Mucosa of rectum (tissue), 2 donors: ENCODE data around the gene LMTK2.

Experiments used
- H3K27ac ChIP-seq, 2 donors: one replicate each; pipeline ENCODE4 v1.7.0; 2013; ENCODE audit warnings: inconsistent platforms in 2 of 2, low read depth in 2 of 2, low read length in 2 of 2
- H3K27me3 ChIP-seq, 2 donors: one replicate each; pipeline ENCODE4 v1.7.0; 2013; ENCODE audit warnings: low read length in 2 of 2; ENCODE audit not compliant: control insufficient read depth in 2 of 2, insufficient read depth in 2 of 2
- H3K36me3 ChIP-seq, 2 donors: one replicate each; pipeline ENCODE4 v1.7.0; 2013; ENCODE audit warnings: low read length in 2 of 2; ENCODE audit not compliant: control insufficient read depth in 2 of 2, insufficient read depth in 2 of 2
- H3K4me1 ChIP-seq, 2 donors: one replicate each; pipeline ENCODE4 v1.7.0; 2013; ENCODE audit warnings: low read length in 2 of 2, mild to moderate bottlenecking in 1 of 2; ENCODE audit not compliant: control insufficient read depth in 2 of 2, insufficient read depth in 2 of 2
- H3K4me3 ChIP-seq, 2 donors: one replicate each; pipeline ENCODE4 v1.7.0; 2013; ENCODE audit warnings: low read length in 2 of 2
- H3K9ac ChIP-seq, 2 donors: one replicate each; pipeline ENCODE4 v1.7.0; 2013; ENCODE audit warnings: low read length in 2 of 2, low read depth in 1 of 2, mild to moderate bottlenecking in 1 of 2
- H3K9me3 ChIP-seq, 2 donors: one replicate each; pipeline ENCODE4 v1.7.0; 2013; ENCODE audit warnings: low read length in 2 of 2; ENCODE audit not compliant: control insufficient read depth in 2 of 2
- donor health status: healthy.
- donor health status: Normal muscosa, but diverticular disease.

The LMTK2 gene

DNA sequence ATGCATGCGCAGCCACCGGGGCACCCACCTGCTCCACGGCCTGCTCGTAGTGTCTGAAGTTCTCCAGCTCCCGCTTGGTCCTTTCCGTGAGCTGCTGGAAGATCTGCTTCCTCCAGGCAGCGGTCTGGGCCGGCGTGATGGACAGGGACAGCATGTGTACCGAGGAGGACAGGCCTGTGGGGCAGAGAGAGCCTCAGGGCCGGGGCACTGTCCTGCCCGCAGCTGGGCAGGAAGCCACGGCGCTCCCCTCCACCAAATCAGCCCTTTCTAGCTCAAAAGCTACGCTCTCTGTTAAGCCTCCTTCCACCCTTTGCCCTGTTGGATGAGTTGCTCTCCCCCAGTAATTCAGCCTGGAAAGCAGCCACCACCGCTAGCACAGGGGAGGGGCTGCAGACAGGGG is 126.1 kb downstream of the LMTK2 start:
- H3K4me1 ChIP-seq = no peaks in the 10 kb centered on the region
- no peaks in the 10 kb centered on the region for H3K9me3 ChIP-seq
- no peak overlapping the region for H3K27ac ChIP-seq
- no peak overlapping the region for H3K4me3 ChIP-seq
- H3K36me3 ChIP-seq = peaks cover 12 to 19% of the 10 kb centered on the region in 2 donors
- no peaks in the 10 kb centered on the region for H3K27me3 ChIP-seq
- H3K9ac ChIP-seq = no peak overlapping the region

DNA sequence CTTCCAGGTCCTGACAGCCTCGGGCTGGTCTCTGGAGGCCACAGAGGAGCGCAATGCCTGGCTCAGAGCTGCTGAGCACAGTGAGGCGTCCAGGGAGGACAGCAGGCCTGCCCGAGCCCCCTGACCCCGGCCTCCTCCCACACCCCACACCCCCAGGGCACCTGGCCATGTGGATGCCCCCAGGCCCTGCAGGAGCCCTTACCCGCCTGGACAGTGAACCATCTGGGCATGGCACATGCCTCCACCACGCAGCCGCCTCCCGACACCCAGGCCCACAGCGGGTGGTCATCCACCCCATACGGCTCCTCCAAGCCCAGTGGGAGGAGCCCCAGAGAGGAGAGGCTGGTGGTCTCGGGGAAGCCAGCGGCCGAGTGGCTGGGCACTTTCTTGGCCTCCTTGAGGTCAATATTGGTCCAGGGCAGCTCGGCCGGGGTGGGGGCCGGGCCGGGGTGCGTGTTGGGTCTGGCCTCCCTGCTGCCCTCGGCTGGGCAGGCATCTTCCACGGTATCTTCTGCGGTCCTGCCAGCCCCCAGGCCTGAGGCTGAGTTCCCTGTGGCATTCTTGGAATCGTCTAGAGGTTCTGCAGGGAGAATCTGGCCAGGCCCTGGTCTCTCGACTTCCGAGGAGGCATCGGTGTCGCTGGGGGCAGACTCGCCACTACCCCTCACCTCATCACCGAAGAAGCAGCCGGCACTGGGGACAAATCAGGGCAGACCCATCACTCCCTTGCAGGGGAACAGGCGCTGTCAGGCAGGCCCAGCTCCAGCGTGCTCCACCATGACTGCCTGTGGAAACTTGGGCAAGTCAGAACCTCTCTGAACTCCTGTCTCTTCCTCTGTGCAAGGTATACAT is 126.8 kb downstream of the LMTK2 start:
- Histone ChIP-seq H3K4me3 (no peak overlapping the region), H3K27ac (no peak overlapping the region), H3K9ac (no peak overlapping the region)

GRCh38 chr7:98234429-98235147 is 127.9 kb downstream of the LMTK2 start:
- Histone ChIP-seq H3K4me3 (no peak overlapping the region), H3K36me3 (peaks cover 9 to 21% of the 10 kb centered on the region in 2 donors), H3K27me3 (no peaks in the 10 kb centered on the region), H3K9ac (no peak overlapping the region), H3K27ac (no peak overlapping the region), H3K4me1 (no peaks in the 10 kb centered on the region), H3K9me3 (no peaks in the 10 kb centered on the region)

More for the DNA sequence above, 126.8 kb downstream of the LMTK2 start:
- no peaks in the 10 kb centered on the region for H3K9me3 ChIP-seq
- H3K4me1 ChIP-seq = no peaks in the 10 kb centered on the region
- no peaks in the 10 kb centered on the region for H3K27me3 ChIP-seq
- H3K36me3 ChIP-seq = peaks cover 12 to 14% of the 10 kb centered on the region in 2 donors

DNA sequence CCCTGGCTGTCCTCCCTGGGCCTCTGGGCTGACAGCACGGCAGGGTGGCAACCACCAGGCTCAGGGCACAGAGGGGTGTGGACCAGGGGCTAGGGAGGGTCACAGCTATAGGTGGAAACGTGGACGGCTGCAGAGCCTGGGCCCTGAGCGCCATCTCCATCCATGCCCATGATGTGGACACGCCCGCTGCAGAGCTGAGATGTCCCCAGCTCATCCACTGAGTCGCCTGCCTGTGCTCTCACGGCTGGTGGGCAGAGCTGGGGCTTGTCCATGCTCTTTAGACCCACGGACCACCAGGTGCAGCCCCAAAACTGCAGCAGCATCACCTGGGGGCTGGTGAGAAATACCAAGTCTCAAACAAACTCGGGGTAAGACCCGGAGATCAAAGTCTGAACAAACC is 129.2 kb downstream of the LMTK2 start:
- H3K4me1 ChIP-seq = no peaks in the 10 kb centered on the region
- no peak overlapping the region for H3K4me3 ChIP-seq
- no peaks in the 10 kb centered on the region for H3K27me3 ChIP-seq
- H3K36me3 ChIP-seq = peaks cover 9 to 25% of the 10 kb centered on the region in 2 donors
- H3K27ac ChIP-seq = no peak overlapping the region
- no peak overlapping the region for H3K9ac ChIP-seq
- no peaks in the 10 kb centered on the region for H3K9me3 ChIP-seq

DNA sequence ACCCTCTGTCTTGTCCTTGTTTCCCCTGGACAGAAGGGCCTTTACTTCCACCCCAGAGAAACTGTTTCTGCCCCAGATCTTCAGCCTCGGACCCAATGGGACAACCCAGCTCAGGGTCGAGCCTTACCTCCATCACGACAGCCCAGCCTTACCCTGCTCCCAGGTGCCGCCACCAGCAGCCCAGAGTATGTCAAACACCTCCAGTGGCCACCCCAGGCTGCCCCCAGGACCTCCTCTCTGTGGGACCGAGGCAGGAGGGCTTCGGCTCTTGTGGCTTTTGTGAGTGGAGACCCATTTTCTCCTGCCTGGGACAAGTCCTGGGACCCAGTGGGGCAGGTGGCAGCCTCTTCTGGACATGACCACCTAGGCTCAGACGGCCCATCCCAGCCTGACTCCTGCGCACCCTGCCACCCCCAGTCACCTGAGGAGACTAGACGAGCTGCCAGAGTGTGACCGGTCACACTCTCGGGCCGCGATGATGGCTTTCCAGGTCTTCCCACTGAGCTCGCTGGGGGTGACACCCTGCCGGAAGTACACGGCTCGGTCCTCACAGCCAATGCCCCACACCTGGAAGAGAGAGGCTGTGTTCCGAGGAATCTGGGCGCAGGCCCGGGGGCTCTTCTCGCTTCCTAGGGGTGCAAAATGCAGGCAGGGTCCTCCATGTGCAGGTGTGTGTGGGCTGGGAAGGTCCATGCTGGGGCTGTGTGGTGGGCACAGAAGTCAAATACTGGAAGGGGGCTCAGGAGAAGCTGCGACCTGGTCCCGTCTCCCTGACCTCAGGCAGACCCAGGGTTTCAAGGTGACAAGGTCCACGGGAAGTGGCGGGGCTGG is 129.9 kb downstream of the LMTK2 start:
- Histone ChIP-seq H3K9ac (no peak overlapping the region), H3K27ac (no peak overlapping the region), H3K4me3 (no peak overlapping the region), H3K36me3 (peaks cover 12 to 28% of the 10 kb centered on the region in 2 donors), H3K4me1 (no peaks in the 10 kb centered on the region), H3K27me3 (no peaks in the 10 kb centered on the region), H3K9me3 (no peaks in the 10 kb centered on the region)

DNA sequence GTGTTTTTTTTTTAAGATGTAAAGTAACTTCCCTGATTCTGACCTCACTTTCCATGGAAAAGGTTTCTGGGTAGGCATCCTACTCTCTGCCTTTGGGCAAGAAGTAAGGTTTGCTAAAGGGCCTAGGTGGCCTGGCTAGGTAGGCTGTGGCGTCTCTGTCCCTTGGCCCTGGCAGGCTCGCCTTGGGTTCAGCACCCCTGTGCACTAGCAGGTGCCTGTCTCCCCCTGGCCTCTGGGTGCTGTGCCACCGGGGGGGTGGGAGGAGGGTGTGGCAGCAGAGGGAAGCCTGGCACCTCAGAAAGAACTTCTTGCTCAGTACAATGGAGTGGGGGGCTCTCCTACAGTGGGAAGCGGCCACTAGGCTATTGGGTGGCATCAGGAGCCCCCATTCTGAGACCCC is 131.4 kb downstream of the LMTK2 start:
- Histone ChIP-seq H3K9ac (no peak overlapping the region), H3K27ac (no peak overlapping the region), H3K4me1 (no peaks in the 10 kb centered on the region), H3K27me3 (no peaks in the 10 kb centered on the region), H3K36me3 (peaks cover 5 to 26% of the 10 kb centered on the region in 2 donors), H3K9me3 (no peaks in the 10 kb centered on the region), H3K4me3 (no peak overlapping the region)

- Histone ChIP-seq H3K27ac (no peak overlapping the region), H3K4me1 (no peaks in the 10 kb centered on the region), H3K36me3 (peaks cover 8 to 26% of the 10 kb centered on the region in 2 donors), H3K9ac (no peak overlapping the region), H3K4me3 (no peak overlapping the region), H3K9me3 (no peaks in the 10 kb centered on the region), H3K27me3 (no peaks in the 10 kb centered on the region)
Observed at GRCh38 chr7:98238976-98239375, 132.3 kb downstream of the LMTK2 start.

DNA sequence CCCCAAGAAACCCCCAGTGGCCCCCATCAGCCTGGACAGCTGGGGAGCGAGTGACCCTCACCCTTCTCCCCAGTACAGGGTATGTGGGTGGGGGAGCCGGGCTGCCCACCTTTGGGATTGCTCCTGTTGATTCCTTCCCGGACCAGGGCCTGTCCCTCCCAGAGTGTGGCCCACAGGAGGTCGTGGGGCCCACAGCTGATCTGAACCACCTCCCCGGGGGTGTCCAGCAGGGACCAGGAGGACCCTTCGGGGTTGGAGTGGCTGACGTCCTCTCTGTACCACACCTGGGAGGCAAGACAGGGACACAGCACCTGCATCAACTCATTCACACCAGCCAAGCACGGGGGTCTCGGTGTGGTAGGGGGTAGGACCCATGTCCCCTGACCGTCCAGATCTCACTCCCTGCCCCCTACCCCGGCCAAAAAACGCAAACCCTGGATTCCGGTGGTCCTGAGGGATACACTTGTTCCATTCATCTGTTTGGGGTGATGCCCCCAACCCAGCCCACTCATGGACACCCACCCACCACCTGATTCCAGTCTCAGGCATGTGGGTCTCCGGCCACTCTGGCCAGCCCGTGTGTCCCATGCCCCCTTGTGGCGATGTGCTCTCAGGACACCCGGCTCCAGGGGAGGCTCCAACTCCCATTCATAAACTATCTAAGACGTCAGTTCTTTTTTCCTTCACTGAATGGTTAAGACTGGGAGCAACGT is 134.5 kb downstream of the LMTK2 start:
- Histone ChIP-seq H3K4me1 (no peaks in the 10 kb centered on the region), H3K27me3 (no peaks in the 10 kb centered on the region), H3K9ac (no peak overlapping the region), H3K27ac (no peak overlapping the region), H3K9me3 (no peaks in the 10 kb centered on the region), H3K4me3 (no peak overlapping the region), H3K36me3 (peaks cover 8 to 30% of the 10 kb centered on the region in 2 donors)

DNA sequence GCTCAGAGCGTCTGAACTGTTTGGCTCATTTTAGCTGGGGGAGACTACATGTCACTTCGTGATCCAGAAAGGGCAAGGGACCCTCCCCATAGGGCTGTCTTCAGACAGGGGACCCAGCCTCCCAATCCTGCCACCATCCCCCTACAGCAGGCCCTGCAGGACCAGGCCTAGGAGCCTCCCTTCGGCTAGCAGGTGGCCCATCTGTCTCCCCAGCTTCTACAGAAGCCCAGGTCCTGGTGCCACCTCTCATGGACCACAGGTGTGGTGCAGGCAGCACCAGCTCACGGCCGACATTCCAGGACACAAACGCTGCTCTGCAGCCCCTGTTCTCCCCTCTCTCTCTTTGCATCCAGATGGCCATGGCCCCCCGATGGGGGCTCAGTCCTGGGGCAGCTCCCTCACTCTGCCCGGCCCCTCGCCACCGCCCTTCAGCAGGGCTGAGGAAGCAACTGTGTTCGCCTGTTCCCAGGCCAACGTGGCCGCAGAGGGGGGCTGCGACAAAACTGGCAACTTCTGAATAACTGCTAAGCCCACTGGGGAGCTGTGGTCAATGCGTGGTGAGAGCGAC is 135.1 kb downstream of the LMTK2 start:
- Histone ChIP-seq H3K4me3 (no peak overlapping the region), H3K9me3 (no peaks in the 10 kb centered on the region)

More for the DNA sequence above, 135.1 kb downstream of the LMTK2 start:
- Histone ChIP-seq H3K9ac (no peak overlapping the region), H3K27me3 (no peaks in the 10 kb centered on the region), H3K27ac (no peak overlapping the region), H3K36me3 (peaks cover 8 to 30% of the 10 kb centered on the region in 2 donors), H3K4me1 (no peaks in the 10 kb centered on the region)
